Superior temporal gyrus (tissue), 1 donor: ENCODE results near the gene CAMK2G.
"Not testable (repeated sequence)": the region's sequence is repeated elsewhere in the genome, so short reads cannot be mapped to it uniquely, and the experiment has no call there.

Experiments used
- DNase-seq: peaks from one replicate; pipeline ENCODE4 v3.0.0-alpha.2; 2016; ENCODE audit errors: extremely low spot score

CAMK2G gene

DNA sequence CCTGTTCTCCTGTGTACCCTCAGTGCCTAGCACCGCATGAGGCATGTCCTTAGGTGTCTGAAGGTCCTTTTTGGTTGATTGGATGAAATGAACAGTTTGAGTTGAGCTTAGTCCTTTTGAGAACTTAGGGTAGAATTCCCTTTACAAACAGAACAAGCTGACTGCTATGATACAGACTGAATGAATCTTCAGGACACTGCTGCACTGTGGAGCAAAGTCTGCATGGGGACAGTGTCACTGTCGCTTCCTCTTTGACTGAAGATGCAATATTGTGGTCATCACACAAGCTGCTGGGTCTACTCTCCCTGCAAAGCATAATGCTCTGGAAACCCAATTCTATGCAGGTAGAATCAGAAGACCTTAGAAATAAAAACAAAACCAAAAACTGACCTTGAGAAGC is 28.0 kb upstream of the CAMK2G start:
- DNase-seq, result no peak

DNA sequence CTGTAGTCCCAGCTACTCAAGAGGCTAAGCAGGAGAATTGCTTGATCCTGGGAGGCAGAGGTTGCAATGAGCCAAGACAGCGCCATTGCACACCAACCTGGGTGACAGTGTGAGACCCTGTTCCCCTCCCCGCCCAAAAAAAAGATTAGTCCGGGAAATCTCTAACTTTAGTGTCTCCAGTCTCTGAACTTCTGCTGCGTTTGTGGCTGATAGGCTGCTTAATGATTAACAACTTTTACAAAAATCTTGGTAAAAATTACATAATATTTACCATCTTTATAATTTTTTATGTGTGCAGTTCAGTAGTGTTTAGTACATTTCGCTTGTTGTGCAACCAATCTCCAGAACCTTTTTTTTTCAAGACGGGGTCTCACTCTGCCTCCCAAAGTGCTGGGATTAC is 26.9 kb upstream of the CAMK2G start:
- DNase-seq, result no peak

DNA sequence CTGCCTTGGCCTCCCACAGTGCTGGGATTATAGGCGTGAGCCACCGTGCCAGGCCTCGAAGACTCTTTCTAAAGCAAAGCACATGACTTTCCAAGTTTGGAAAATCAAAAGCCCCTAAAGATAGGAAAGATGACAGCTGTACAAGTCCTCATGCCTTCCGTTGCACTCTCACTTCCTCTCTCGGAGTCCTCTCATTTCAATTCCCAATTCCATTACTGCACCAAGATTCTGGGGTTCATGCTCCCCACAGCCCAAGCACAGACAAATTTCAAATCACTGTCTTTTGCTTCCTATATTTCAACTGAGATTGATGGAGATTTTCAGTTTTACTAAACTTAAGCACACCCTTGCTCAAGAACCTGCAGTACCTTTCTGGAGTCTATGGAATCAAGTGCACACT is 25.7 kb upstream of the CAMK2G start:
- no peak for DNase-seq

DNA sequence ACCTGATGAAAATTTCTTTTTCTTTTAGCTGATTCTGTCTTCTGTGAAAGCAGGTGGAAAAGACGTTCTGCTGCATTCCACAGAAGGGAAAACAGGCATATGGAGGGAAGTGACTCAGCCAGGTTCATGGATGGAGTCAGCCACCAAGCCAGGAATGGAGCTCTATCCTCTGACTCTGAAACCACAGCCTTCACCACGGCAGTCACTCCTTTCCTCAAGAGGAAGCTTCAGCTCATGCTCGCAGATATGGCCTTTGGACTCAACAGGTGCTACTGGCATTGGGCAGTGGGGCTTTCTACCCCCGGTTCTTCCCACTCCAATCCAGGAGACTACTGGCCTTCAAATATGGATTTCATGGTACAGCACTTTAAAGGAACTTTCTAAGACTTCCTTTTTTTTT is 25.1 kb upstream of the CAMK2G start:
- DNase-seq, result no peak

DNA sequence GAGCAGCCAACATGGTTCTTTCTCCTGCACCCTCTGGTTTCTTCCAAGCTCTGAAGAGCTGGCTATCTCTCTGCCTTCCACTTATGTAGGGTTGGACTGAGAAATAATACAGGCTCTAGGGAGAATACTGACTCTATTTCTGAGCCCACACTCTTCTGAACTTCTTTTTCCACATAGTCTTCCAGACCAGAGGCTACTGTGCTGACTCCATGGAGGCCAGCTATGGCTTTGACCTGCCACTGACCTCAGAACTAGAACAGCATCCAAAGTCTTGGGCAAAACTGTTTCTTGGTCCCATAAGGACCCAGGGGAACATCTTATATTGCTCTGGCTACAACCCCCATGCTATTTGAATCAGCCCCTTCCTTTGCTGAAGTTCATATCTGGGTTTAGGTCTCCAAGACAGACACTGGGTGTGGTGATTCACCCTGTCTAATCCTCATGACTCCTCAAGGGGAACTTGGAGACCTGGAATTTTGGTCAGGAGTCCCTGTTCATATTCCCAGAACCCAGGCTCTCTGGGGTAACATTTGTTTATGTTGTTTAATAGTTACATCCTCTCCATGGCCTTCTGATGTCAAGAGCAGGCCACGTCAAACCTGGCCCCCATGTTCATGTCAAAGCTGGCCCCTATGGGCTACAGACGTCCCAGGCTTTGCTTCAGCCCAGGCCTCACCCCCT is 24.5 kb upstream of the CAMK2G start:
- DNase-seq, result no peak

DNA sequence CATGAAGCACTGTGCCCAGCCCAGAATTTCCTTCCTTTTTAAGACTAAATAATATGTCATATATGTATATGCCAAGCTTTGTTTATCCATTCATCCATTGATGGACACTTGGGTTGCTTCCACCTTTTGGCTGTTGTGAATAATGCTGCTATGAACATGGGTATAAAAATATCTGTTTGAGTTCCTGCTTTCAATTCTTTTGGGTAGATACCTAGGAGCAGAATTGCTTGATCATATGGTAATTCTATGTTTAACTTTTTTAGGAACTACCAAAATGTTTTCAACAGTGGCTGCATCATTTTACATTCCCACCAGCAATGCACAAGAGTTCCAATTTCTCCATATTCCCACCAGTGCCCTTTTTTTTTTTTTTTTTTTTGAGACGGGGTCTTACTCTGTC is 23.3 kb upstream of the CAMK2G start:
- DNase-seq, result no peak

DNA sequence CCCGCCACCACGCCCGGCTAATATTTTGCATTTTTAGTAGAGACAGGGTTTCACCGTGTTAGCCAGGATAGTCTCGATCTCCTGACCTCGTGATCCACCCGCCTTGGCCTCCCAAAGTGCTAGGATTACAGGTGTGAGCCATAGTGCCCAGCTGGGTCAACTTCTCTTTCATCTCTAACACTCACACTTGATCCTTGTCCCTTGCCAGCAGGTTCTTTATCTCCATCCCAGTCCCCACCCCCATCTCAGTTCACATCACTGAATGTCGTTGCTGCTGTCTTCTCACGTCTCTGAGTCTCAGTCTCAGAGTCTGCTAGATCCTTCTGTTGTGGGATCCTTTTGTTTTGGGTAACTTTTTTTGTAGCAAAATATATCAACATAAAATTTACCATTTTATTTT is 21.0 kb upstream of the CAMK2G start:
- not testable (repeated sequence) for DNase-seq

DNA sequence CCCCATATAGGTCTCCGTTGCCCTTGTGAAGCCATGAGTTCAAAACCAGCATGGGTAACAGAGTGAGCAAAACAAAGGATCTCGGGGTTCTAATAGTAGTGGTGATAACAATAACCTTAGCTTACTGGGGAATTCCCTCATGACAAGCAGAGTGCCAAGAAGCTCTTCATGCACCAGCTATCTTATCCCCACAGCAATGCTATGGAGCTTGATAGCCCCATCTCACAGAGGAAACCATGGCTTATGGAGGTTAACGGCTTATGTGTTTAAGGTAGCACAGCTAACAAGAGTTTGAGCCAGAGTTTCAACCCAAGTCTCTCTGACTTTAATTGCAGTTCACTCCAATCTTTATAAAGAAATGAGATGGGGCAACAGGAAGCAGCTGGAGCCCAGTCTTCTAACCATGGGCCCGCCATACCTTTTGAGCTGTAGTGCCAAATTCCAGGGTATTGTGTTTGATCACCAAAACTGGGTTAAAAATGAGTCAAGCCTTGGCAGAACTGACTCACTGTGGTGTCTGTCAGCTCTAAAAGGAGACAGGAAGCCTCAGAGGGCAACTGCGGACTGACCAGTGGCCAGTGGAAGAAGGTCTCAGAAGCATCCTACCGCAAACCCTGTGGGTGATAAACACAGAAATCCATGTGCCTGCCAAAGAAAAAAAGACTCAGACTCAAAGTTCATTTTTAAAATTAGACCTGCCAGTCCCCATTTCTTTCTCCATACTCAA is 20.1 kb upstream of the CAMK2G start:
- DNase-seq, result no peak

DNA sequence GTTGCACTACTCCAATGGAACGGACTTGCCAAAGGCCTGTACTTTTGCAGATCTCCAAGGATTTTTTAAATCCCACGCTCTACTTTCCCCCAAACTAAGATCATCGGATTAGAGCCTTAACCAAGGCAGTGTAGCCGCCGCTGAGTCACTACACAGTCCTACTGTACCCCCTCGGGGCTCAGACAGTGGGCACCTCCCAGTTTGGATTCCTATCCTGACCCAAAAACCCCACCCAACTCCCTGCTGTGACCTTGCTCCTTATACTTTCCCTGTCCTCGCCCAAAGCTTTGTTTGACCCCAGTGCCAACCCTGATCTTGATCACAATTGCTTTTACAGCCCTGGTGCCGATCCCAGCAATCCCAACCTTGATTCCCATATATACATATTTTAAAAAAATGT is 19.1 kb upstream of the CAMK2G start:
- DNase-seq, result no peak

DNA sequence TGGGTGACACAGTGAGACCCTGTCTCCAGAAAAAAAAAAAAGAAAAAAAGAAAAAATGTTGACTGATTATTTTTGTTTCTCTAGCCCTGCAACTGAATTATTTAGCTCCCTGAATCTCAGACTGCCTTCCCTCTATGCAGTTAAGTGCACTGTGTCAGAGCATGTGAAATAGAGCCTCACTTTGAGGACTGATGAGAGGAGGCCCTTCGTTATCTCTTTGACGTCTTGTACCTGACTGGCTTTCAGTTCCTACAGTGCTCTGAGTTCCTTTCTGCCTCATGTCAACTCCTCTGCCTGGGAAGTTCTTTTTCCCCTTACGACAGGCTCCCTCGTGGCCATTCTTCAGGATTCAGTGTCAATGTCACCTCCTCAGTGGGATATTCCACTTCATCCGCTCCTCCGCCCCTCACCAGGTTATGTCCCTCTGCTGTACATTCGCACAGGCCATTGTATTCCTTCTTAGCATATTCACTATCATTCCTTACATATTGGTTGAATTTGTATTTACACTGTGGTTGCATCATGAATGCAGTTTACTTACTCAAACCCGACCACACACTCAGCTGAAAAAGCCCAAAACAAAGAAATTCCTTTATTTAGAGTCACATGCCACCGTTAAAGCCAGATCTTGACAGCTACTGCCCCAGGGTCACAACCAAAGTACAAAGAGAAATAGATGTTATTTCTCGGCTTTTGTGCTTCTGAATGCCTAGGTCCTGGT is 18.1 kb upstream of the CAMK2G start:
- DNase-seq, result no peak

DNA sequence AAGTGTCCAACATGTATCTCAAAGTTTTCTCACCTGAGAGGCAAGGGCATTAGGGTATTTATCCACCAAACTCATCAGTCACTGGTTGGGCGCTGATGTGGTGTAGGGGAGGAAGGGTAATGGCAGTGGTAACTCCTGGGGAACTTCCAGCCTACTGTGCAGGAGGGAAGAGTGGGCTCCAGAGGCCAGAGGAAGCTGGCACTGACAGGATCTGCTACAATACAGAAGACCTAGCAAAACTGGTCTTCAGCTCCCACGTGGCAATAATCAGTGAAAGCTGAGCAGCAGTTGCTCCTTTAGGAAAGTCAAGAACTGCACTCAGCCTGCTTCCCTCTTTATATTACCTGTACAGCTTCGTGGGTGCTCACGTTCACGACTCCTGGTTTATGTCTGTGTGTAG is 17.2 kb upstream of the CAMK2G start:
- DNase-seq, result no peak

DNA sequence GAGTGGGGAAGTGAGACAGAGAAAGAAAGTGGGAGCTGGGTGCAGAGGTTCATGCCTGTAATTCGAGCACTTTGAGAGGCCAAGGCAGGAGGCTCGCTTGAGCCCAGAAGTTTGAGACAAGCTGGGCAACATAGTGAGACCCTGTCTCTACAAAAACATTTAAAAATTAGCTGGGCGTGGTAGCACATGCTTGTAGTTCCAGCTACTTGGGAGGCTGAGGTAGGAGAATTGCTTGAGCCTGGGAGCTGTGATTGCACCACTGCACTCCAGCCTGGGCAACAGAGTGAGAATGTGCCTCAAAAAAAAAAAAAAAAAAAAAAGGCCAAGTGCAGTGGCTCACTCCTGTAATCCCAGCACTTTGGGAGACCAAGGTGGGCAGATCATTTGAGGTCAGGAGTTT is 16.5 kb upstream of the CAMK2G start:
- DNase-seq, result not testable (repeated sequence)

DNA sequence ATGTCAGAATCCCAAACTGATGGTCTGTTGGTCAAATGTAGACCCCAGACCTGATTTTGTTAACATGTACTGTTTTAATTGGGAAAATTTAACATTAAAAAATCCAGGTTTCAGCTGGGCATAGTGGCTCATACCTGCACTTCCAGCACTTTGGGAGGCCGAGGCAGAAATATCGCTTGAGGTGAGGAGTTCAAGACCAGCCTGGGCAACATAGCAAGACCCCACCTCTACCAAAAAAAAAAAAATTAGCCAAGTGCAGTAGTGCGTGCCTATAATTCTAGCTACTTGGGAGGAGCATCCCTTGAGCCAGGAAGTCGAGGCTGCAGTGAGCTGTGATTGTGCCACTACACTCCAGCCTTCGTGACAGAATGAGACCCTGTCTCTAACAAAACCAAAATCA is 15.9 kb upstream of the CAMK2G start:
- no peak for DNase-seq

DNA sequence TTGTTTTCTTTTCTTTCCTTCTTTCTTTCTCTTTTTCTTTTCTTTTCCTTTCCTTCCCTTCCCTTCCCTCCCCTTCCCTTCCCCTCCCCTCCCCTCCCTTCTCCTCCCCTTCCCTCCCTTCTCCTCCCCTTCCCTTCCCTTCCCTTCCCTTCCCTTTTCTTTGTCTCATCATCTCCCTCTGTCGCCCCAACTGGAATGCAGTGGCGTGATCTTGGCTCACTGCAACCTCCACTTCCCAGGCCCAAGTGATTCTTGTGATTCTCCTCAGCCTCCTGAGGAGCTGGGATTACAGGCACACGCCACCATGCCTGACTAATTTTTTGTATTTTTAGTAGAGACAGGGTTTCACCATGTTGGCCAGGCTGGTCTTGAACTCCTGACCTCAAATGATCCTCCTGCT is 15.1 kb upstream of the CAMK2G start:
- not testable (repeated sequence) for DNase-seq

DNA sequence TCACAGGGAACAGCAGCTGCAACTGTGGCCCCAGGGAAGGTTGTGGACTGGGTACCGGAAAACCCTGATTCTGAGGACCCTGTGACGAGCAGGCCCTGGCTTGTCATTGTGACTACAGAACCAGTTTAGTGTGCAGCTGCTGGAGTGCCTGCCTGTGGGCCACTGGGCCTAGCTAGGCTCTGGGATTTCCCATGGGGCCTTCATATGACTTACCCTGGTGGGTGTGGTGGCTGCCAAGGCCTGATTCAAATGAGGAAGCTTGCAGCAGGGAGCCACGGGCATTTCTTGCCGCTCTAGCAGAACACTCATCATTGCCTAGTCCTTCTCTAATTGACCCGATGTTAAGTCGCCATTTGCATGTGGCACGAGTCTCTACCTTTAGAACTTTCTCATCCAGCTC is 14.7 kb upstream of the CAMK2G start:
- DNase-seq, result no peak

DNA sequence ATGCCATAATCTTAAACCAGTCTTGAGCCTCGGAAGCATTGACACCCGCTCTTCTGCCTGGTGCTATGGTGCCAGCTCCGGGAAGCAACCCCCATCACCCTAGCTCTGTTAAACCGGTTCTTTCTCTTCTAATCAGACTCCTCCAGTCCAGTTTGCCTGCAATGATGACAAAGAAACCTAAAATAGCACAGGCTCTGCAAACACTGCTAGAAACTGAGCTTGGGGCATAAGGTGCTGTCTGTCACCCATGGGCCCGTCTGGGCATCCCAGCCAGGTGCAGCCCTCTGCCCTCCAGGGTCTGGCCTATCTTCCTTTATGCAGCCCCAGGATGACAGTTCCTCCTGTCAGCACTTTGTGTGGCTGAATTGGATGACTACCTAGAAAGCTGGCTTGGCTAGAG is 14.2 kb upstream of the CAMK2G start:
- DNase-seq, result no peak

DNA sequence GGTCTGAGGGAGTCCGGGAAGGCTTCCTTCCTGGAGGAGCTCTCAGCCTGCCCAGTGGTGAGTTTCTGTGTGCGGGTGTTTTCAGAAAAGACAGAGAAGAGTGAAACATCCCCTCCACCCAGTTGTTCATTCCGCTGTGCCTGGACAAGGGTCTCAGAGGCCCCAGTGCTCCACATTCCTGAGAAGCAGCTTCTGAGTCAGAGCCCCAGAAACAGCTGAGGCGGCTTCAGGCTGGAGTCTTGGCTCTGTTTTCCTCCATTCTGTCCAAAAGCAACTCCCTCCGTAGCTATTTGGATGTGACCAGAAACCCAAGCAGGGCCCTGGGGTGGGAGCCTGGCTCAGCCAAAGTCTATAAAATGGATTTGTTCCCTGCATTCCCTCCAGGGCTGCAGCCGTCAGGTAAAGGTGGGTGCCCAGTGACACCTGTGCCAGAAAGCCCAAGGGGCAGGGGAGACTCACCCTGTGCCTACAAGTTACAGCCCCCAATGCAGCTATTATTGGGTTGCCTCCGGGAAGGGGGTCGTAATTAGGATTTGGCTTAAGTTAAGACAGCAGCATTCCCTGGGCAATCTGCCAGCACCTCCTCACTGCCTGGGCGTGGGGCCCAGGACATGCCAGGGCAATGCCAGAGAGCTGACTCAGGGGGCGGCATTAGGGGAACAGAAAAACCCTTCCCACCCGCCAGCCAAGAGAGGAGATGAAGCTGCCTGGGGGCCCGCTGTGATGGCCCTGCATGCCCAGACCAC is 13.1 kb upstream of the CAMK2G start:
- DNase-seq, result peak; percentile 43

DNA sequence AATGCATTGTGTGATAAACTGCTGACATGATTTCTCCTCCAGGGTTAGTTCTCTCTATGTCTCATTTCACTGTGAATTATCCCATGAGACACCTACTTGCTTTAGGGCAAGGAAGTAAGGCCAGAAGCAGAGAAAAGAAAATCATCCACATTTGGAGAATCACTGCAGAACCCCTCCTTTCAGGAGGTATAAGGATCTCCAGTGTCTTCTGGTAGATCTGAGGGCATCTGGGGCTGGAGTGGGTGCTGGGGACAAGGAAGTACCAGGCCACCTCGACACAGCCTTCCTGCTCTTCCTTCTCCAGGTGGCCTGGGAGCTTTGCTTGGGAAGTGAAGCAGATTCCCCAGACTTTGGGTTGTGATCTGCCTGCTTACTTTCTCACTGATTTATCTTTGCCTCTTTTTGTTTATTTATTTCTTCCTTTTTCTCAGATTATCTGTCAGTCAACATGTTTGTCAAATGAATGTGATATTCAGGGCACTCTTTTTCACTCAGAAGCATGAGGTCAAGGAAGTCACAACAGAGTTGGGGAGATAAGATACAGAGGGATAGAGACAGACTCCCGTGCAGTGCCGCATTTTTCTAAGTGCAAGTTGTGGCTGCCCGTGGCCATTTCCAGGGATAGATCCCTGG is 12.4 kb upstream of the CAMK2G start:
- peak; percentile 26 for DNase-seq

DNA sequence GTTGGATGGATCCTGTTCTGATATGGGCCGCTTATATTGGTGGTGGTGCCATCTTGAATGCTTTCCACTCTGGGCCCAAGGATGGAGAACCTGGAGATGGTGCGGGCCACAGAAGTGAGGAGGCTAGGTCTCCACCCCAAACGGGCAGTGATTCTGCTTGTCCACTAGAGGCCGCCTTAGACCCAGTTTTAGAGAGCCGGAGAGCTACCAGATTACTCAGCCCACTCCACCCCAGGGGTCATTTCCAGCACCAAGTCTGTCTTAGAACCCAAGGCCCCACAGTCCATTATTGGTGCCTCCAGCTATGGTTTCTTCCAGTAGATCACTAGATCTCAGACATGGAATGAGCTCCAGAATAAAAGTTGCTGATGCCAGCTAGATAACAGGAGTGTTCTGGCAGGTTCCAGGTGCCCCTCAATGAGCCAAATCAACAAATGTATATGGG is 11.8 kb upstream of the CAMK2G start:
- DNase-seq, result peak; percentile 82

DNA sequence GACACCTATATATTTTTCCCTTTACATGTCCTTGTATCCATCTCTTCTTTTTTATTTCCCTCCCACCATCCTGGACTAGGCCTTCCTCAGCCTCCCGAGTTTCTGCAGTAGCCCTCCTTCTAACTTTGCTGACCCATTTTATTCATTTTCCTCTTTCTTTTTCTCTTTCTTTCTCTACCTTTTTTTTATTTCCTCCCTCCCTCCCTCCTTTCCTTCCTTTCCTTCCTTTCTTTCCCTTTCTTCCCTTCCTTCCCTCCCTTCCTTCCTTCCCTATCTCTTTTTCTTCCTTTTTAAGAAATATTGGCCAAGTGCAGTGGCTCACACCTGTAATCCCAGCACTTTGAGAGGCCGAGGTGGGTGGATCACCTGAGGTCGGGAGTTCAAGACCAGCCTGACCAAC is 9.7 kb upstream of the CAMK2G start:
- DNase-seq, result no peak

DNA sequence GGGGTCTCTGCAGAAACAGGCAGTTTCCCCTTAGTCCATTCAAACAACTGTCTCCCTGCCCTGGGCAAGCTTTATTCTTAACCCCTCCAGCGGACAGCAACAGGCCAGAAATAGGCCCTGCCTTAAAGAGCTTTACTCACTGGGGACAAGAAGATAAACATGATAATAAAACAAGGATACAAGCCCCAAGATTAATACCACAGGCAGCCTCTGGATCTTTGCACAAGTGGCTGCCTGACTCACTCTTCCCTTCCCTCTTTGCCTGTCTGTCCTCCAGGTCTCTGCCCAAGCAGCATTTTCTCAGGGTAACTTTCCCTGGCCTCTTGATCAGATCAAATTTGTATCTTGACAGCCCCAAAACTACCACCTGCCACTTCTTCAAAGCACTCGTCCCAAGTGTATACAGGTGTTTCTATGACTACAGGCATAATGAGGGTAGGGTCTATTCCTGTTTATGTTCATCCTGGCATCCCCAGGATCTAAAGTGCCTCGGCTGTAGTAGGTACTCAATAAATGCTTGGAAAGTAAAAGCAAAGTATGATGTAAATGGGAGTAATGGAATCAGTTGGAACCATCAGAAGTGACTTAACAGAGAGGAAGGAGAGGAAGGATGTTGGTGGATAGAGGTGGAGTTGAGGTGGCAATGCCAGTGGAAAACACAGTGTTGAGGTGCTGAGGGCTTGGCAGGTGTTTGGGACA is 7.0 kb upstream of the CAMK2G start:
- DNase-seq, result no peak
